Measurements from ENCODE around the gene CD46.
A peak's percentile ranks its signal among the peaks of the same experiment; 100 is the strongest.

Gene CD46

GRCh38 chr1:207779008-207779407 is 27.2 kb downstream of the CD46 start:
- no peaks in the 10 kb centered on the region for H3K27me3 ChIP-seq (ENCODE audit: control insufficient read depth, insufficient read depth, low read length)
- no peak overlapping the region for H3K4me3 ChIP-seq (ENCODE audit: low read length)
- peaks cover 4% of the 10 kb centered on the region for H3K36me3 ChIP-seq (ENCODE audit: insufficient read depth, low read length)
- H3K9ac ChIP-seq (ENCODE audit: low read depth, low read length): no peak overlapping the region
- H3K4me1 ChIP-seq (ENCODE audit: control insufficient read depth, insufficient read depth, low read length): no peaks in the 10 kb centered on the region
- no peak overlapping the region for H3K4me2 ChIP-seq (ENCODE audit: low read length)
- H3K9me3 ChIP-seq (replicated peaks; ENCODE audit: low read length): no peaks in the 10 kb centered on the region

DNA sequence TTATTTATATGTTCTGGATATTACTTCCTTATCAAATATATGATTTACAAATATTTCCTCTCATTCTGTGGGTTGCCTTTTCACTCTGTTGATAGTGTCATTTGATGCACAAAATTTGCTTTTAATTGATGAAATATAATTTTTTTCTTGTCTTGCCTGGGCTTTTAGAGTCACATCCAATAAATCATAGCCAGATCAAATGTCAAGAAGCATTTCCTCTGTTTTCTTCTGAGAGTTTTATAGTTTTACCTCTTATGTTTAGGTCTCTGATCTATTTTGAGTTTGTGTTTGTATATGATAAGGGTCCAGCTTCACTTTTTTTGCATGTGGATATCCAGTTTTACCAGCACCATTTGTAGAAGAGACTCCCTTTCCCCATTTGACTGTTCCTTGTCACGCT is 29.5 kb downstream of the CD46 start:
- Histone ChIP-seq H3K4me3 (ENCODE audit: low read length) (no peak overlapping the region), H3K4me2 (ENCODE audit: low read length) (no peak overlapping the region), H3K9ac (ENCODE audit: low read depth, low read length) (no peak overlapping the region), H3K9me3 (replicated peaks; ENCODE audit: low read length) (no peaks in the 10 kb centered on the region), H3K4me1 (ENCODE audit: control insufficient read depth, insufficient read depth, low read length) (no peaks in the 10 kb centered on the region), H3K27me3 (ENCODE audit: control insufficient read depth, insufficient read depth, low read length) (no peaks in the 10 kb centered on the region), H3K36me3 (ENCODE audit: insufficient read depth, low read length) (peaks cover 4% of the 10 kb centered on the region)

DNA sequence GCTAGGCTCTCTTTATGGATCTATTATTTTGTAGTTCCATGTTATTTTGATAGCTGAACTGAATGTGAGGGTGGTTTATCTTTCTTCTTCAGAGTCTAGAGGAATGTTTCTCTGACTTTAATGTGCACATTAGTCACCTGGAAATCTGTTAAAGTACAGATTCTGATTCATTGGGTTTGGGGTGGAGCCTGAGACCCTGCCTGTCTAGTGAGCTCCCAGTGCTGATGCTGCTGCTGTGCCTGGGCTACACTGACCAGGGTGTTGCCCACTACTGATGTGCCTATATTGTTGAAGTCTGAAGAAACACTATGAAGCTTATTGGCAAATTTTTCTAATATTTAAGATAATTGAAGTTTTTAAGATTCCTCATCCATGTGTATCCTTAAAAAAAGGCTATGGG is 35.9 kb downstream of the CD46 start:
- Histone ChIP-seq H3K4me1 (ENCODE audit: control insufficient read depth, insufficient read depth, low read length) (peaks cover 16% of the 10 kb centered on the region), H3K4me3 (ENCODE audit: low read length) (no peak overlapping the region), H3K27me3 (ENCODE audit: control insufficient read depth, insufficient read depth, low read length) (no peaks in the 10 kb centered on the region), H3K9me3 (replicated peaks; ENCODE audit: low read length) (no peaks in the 10 kb centered on the region), H3K36me3 (ENCODE audit: insufficient read depth, low read length) (peaks cover 9% of the 10 kb centered on the region), H3K4me2 (ENCODE audit: low read length) (no peak overlapping the region), H3K9ac (ENCODE audit: low read depth, low read length) (no peak overlapping the region)

GRCh38 chr1:207789386-207789785 is 37.5 kb downstream of the CD46 start:
- peaks cover 13% of the 10 kb centered on the region for H3K36me3 ChIP-seq (ENCODE audit: insufficient read depth, low read length)

DNA sequence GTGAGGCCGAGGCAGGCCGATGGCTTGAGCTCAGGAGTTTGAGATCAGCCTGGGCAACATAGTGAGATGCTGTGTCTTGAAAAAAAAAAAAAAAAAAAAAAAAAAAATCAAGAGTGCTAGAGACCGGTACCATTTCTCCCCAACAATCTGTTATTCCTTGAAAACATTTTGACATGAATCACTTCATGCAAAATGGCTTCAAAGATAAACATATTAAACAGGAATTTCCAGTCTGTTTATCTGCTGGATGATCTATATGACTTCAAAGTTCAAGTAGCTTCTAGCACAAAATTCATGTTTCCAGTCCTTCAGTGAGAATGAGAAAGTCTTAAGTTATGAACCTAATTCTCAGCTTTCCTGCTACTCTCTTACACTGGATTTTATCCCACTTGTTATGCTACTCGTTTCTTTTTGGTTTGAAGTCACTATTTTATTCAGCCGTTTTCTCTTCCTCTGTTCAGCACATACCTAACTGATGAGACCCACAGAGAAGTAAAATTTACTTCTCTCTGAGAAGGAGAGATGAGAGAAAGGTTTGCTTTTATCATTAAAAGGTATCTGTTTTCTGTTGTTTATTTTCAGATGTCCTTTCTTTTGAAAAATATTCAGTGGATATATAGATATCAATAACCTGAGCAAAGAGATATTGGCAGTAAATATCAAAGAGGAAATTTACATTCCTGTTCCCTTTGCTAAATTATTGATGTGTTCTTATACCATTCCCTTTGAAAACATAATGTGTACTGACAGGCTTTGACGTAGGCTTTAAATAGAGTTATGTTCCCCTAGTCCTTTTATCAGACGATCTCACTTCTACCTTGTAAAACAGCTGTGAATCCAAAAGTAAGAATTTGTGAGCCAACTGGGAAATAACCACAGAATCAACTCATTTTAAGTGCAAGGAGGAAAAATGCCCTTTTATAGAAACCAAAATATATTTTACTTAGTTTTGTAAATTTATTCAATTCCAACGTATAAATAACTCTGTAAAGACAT is 38.2 kb downstream of the CD46 start:
- peak overlapping the region; percentile 42 for H3K4me2 ChIP-seq (ENCODE audit: low read length)
- peaks cover 16% of the 10 kb centered on the region for H3K4me1 ChIP-seq (ENCODE audit: control insufficient read depth, insufficient read depth, low read length)
- no peaks in the 10 kb centered on the region for H3K9me3 ChIP-seq (replicated peaks; ENCODE audit: low read length)
- no peak overlapping the region for H3K9ac ChIP-seq (ENCODE audit: low read depth, low read length)
- no peak overlapping the region for H3K4me3 ChIP-seq (ENCODE audit: low read length)
- peaks cover 19% of the 10 kb centered on the region for H3K36me3 ChIP-seq (ENCODE audit: insufficient read depth, low read length)
- H3K27me3 ChIP-seq (ENCODE audit: control insufficient read depth, insufficient read depth, low read length): no peaks in the 10 kb centered on the region

More at GRCh38 chr1:207789386-207789785, 37.5 kb downstream of the CD46 start:
- H3K4me2 ChIP-seq (ENCODE audit: low read length): no peak overlapping the region
- H3K9me3 ChIP-seq (replicated peaks; ENCODE audit: low read length): no peaks in the 10 kb centered on the region
- H3K9ac ChIP-seq (ENCODE audit: low read depth, low read length): no peak overlapping the region
- H3K27me3 ChIP-seq (ENCODE audit: control insufficient read depth, insufficient read depth, low read length): no peaks in the 10 kb centered on the region
- peaks cover 16% of the 10 kb centered on the region for H3K4me1 ChIP-seq (ENCODE audit: control insufficient read depth, insufficient read depth, low read length)
- no peak overlapping the region for H3K4me3 ChIP-seq (ENCODE audit: low read length)

GRCh38 chr1:207791290-207791689 is 39.4 kb downstream of the CD46 start:
- Histone ChIP-seq H3K4me3 (ENCODE audit: low read length) (no peak overlapping the region), H3K4me1 (ENCODE audit: control insufficient read depth, insufficient read depth, low read length) (peaks cover 16% of the 10 kb centered on the region), H3K4me2 (ENCODE audit: low read length) (no peak overlapping the region), H3K9ac (ENCODE audit: low read depth, low read length) (no peak overlapping the region), H3K9me3 (replicated peaks; ENCODE audit: low read length) (no peaks in the 10 kb centered on the region), H3K27me3 (ENCODE audit: control insufficient read depth, insufficient read depth, low read length) (no peaks in the 10 kb centered on the region), H3K36me3 (ENCODE audit: insufficient read depth, low read length) (peaks cover 15% of the 10 kb centered on the region)

DNA sequence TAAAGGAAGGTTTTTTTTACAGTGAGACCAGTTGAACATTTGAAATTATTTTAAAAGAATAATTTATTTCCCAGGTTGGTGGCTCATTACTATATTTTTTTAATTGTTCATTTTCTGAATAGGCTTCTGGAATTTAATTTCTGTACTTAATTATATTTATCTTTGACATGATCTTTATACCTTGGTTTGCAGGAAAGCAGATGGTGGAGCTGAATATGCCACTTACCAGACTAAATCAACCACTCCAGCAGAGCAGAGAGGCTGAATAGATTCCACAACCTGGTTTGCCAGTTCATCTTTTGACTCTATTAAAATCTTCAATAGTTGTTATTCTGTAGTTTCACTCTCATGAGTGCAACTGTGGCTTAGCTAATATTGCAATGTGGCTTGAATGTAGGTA is 41.5 kb downstream of the CD46 start:
- H3K9me3 ChIP-seq (replicated peaks; ENCODE audit: low read length): no peaks in the 10 kb centered on the region
- peaks cover 13% of the 10 kb centered on the region for H3K4me1 ChIP-seq (ENCODE audit: control insufficient read depth, insufficient read depth, low read length)
- no peak overlapping the region for H3K4me3 ChIP-seq (ENCODE audit: low read length)
- H3K4me2 ChIP-seq (ENCODE audit: low read length): no peak overlapping the region
- H3K27me3 ChIP-seq (ENCODE audit: control insufficient read depth, insufficient read depth, low read length): no peaks in the 10 kb centered on the region
- peaks cover 15% of the 10 kb centered on the region for H3K36me3 ChIP-seq (ENCODE audit: insufficient read depth, low read length)
- H3K9ac ChIP-seq (ENCODE audit: low read depth, low read length): no peak overlapping the region

GRCh38 chr1:207794861-207795260 is 43.0 kb downstream of the CD46 start:
- no peak overlapping the region for H3K9ac ChIP-seq (ENCODE audit: low read depth, low read length)
- H3K4me3 ChIP-seq (ENCODE audit: low read length): no peak overlapping the region
- no peaks in the 10 kb centered on the region for H3K9me3 ChIP-seq (replicated peaks; ENCODE audit: low read length)
- no peak overlapping the region for H3K4me2 ChIP-seq (ENCODE audit: low read length)
- peaks cover 15% of the 10 kb centered on the region for H3K36me3 ChIP-seq (ENCODE audit: insufficient read depth, low read length)
- no peaks in the 10 kb centered on the region for H3K27me3 ChIP-seq (ENCODE audit: control insufficient read depth, insufficient read depth, low read length)
- peaks cover 7% of the 10 kb centered on the region for H3K4me1 ChIP-seq (ENCODE audit: control insufficient read depth, insufficient read depth, low read length)

DNA sequence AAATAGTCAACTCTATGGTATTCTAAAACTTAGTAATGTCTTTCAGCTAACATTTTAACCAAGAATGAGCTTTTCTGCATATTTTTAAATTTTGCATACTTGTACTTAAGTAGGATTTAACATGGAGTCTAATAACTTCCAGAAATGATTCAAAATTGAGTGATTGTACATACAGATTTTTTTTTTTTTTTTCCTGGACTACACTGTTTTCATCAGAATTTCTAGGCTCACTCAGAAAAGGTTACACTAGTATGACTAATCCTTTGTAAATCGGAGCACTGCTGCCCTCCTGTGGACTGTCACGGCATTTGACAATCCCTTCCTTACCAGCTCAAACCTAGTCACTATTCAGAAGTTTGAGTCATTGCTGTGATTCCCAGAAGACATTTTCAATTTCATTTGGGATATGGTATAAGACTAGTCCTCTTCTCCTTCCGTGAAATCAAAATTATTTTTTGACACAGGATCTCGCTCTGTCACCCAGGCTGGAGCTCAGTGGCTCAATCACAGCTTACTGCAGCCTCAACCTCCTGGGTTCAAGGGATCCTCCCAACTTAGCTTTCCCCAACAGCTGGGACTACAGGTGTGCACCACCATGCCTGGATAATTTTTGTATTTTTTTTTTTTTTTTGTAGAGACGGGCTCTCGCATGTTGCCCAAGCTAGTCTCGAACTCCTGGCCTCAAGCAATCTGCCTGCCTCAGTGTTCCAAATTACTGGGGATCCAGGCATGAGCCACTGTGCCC is 45.5 kb downstream of the CD46 start:
- H3K9me3 ChIP-seq (replicated peaks; ENCODE audit: low read length): no peaks in the 10 kb centered on the region
- H3K9ac ChIP-seq (ENCODE audit: low read depth, low read length): no peak overlapping the region
- no peak overlapping the region for H3K4me2 ChIP-seq (ENCODE audit: low read length)
- no peak overlapping the region for H3K4me3 ChIP-seq (ENCODE audit: low read length)
- H3K4me1 ChIP-seq (ENCODE audit: control insufficient read depth, insufficient read depth, low read length): peaks cover 4% of the 10 kb centered on the region
- H3K27me3 ChIP-seq (ENCODE audit: control insufficient read depth, insufficient read depth, low read length): no peaks in the 10 kb centered on the region
- H3K36me3 ChIP-seq (ENCODE audit: insufficient read depth, low read length): peaks cover 34% of the 10 kb centered on the region

GRCh38 chr1:207798847-207799246 is 47.0 kb downstream of the CD46 start:
- Histone ChIP-seq H3K36me3 (ENCODE audit: insufficient read depth, low read length) (peaks cover 44% of the 10 kb centered on the region), H3K4me2 (ENCODE audit: low read length) (no peak overlapping the region), H3K9me3 (replicated peaks; ENCODE audit: low read length) (no peaks in the 10 kb centered on the region), H3K4me1 (ENCODE audit: control insufficient read depth, insufficient read depth, low read length) (peaks cover 8% of the 10 kb centered on the region), H3K4me3 (ENCODE audit: low read length) (no peak overlapping the region), H3K9ac (ENCODE audit: low read depth, low read length) (no peak overlapping the region), H3K27me3 (ENCODE audit: control insufficient read depth, insufficient read depth, low read length) (no peaks in the 10 kb centered on the region)

GRCh38 chr1:207799989-207800648 is 48.3 kb downstream of the CD46 start:
- H3K27me3 ChIP-seq (ENCODE audit: control insufficient read depth, insufficient read depth, low read length): no peaks in the 10 kb centered on the region
- H3K36me3 ChIP-seq (ENCODE audit: insufficient read depth, low read length): peaks cover 44% of the 10 kb centered on the region
- no peak overlapping the region for H3K4me2 ChIP-seq (ENCODE audit: low read length)

More at GRCh38 chr1:207799989-207800648, 48.3 kb downstream of the CD46 start:
- Histone ChIP-seq H3K4me3 (ENCODE audit: low read length) (no peak overlapping the region), H3K9me3 (replicated peaks; ENCODE audit: low read length) (no peaks in the 10 kb centered on the region), H3K4me1 (ENCODE audit: control insufficient read depth, insufficient read depth, low read length) (peaks cover 14% of the 10 kb centered on the region), H3K9ac (ENCODE audit: low read depth, low read length) (no peak overlapping the region)
